ENCODE data around the gene CTNNA3.
A peak's percentile ranks its signal among the peaks of the same experiment; 100 is the strongest.

CTNNA3 gene

DNA sequence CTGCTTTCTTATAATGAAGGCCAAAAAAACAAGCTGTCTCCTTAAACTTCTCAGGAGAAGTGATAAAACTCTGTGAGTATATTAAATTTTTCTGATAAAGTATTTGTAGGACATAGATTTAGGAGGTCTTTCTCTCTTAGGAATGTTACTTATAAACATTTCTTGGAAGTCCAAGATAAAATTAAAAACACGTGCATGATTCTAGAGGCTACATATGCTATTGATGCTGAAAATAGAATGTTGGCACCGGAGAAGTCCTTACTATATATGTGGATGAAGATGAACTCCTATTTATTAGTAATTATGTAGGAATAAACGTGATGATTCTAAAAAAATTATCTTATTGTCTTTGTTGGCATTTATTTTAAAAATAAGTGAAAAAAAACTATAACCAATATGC, 1011.4 kb downstream of the CTNNA3 start:
- Histone ChIP-seq H3K36me3 (ENCODE audit: insufficient read depth, low read length) (no peaks in the 10 kb centered on the region), H3K4me2 (ENCODE audit: low read length) (no peak overlapping the region), H3K9ac (ENCODE audit: low read depth, low read length) (no peak overlapping the region), H3K4me3 (ENCODE audit: low read length) (no peak overlapping the region), H3K4me1 (ENCODE audit: control insufficient read depth, insufficient read depth, low read length) (peaks cover 8% of the 10 kb centered on the region), H3K9me3 (replicated peaks; ENCODE audit: low read length) (no peaks in the 10 kb centered on the region), H3K27me3 (ENCODE audit: control insufficient read depth, insufficient read depth, low read length) (no peaks in the 10 kb centered on the region)

DNA sequence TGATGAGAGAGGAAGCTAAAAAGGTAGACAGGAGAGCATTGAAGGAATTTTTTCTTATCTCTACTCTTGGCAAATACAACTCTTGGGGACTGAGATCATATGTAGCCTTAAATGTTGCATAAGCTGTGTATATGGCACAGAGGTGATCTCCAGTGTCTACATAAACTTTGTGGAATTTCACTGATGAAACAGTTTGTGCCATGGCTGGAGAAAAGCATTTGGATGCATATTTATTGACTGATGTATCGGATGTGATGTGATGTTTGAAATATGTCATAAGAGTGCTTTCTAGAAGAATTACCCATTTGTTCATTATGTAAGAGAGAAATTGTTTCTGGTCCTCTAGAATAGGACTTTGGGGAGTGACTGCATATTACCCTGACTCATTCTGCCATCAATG, 1015.1 kb downstream of the CTNNA3 start:
- no peak overlapping the region for H3K4me2 ChIP-seq (ENCODE audit: low read length)
- no peaks in the 10 kb centered on the region for H3K36me3 ChIP-seq (ENCODE audit: insufficient read depth, low read length)
- H3K9me3 ChIP-seq (replicated peaks; ENCODE audit: low read length), result no peaks in the 10 kb centered on the region
- H3K4me1 ChIP-seq (ENCODE audit: control insufficient read depth, insufficient read depth, low read length), result peaks cover 32% of the 10 kb centered on the region
- H3K4me3 ChIP-seq (ENCODE audit: low read length), result no peak overlapping the region
- H3K27me3 ChIP-seq (ENCODE audit: control insufficient read depth, insufficient read depth, low read length), result no peaks in the 10 kb centered on the region
- H3K9ac ChIP-seq (ENCODE audit: low read depth, low read length), result no peak overlapping the region

DNA sequence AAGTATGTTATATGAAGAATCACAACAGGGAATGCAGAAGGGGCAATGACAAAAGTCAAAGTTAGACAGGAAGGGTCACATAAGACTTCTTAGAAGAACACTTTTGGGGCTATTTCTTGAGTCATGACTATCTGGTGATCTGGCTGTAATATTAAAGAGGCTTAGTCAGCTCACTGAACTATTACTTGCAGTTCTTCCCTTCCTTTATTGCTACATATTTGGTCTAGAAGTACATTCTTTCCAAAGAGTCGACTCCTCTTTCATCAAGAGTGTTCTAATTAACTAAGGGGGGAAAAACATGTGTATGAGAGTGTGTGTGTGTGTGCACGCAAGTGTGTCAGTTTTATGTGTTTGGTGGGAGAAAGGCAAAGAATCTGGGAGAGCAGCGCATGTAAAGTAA, 1017.5 kb downstream of the CTNNA3 start:
- Histone ChIP-seq H3K4me1 (ENCODE audit: control insufficient read depth, insufficient read depth, low read length) (peaks cover 38% of the 10 kb centered on the region), H3K27me3 (ENCODE audit: control insufficient read depth, insufficient read depth, low read length) (no peaks in the 10 kb centered on the region), H3K36me3 (ENCODE audit: insufficient read depth, low read length) (no peaks in the 10 kb centered on the region), H3K9ac (ENCODE audit: low read depth, low read length) (peak overlapping the region; percentile 3), H3K9me3 (replicated peaks; ENCODE audit: low read length) (no peaks in the 10 kb centered on the region), H3K4me3 (ENCODE audit: low read length) (no peak overlapping the region), H3K4me2 (ENCODE audit: low read length) (peak overlapping the region; percentile 53)

GRCh38 chr10:66673071-66673470, 1022.9 kb downstream of the CTNNA3 start:
- no peak overlapping the region for H3K4me3 ChIP-seq (ENCODE audit: low read length)
- H3K9me3 ChIP-seq (replicated peaks; ENCODE audit: low read length), result no peaks in the 10 kb centered on the region
- no peak overlapping the region for H3K9ac ChIP-seq (ENCODE audit: low read depth, low read length)
- peaks cover 16% of the 10 kb centered on the region for H3K4me1 ChIP-seq (ENCODE audit: control insufficient read depth, insufficient read depth, low read length)
- no peak overlapping the region for H3K4me2 ChIP-seq (ENCODE audit: low read length)
- no peaks in the 10 kb centered on the region for H3K36me3 ChIP-seq (ENCODE audit: insufficient read depth, low read length)
- no peaks in the 10 kb centered on the region for H3K27me3 ChIP-seq (ENCODE audit: control insufficient read depth, insufficient read depth, low read length)

DNA sequence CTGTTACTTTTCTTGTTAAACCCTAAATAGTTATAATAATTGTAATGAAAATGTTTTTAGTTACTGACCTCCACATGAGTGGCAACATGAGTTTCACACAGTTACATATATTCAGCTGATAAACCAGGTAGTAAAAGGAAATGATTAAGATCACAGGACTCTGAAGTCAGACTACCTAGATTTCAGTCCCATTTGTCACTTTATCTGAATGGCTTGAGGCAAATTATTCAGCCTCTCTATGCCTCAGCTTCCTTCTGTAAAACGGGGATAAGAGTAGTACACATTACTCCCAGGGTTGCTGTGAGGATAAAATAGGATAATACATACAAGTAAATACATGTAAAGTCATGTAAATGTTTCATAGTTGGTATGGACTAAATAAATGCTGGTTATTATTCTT, 1024.4 kb downstream of the CTNNA3 start:
- H3K9me3 ChIP-seq (replicated peaks; ENCODE audit: low read length), result no peaks in the 10 kb centered on the region
- peaks cover 12% of the 10 kb centered on the region for H3K4me1 ChIP-seq (ENCODE audit: control insufficient read depth, insufficient read depth, low read length)
- H3K9ac ChIP-seq (ENCODE audit: low read depth, low read length), result no peak overlapping the region
- no peaks in the 10 kb centered on the region for H3K36me3 ChIP-seq (ENCODE audit: insufficient read depth, low read length)
- H3K27me3 ChIP-seq (ENCODE audit: control insufficient read depth, insufficient read depth, low read length), result no peaks in the 10 kb centered on the region
- no peak overlapping the region for H3K4me2 ChIP-seq (ENCODE audit: low read length)
- H3K4me3 ChIP-seq (ENCODE audit: low read length), result no peak overlapping the region

GRCh38 chr10:66671064-66671463, 1024.9 kb downstream of the CTNNA3 start:
- Histone ChIP-seq H3K4me2 (ENCODE audit: low read length) (no peak overlapping the region), H3K27me3 (ENCODE audit: control insufficient read depth, insufficient read depth, low read length) (no peaks in the 10 kb centered on the region), H3K9ac (ENCODE audit: low read depth, low read length) (no peak overlapping the region), H3K9me3 (replicated peaks; ENCODE audit: low read length) (no peaks in the 10 kb centered on the region), H3K4me3 (ENCODE audit: low read length) (no peak overlapping the region), H3K4me1 (ENCODE audit: control insufficient read depth, insufficient read depth, low read length) (peaks cover 7% of the 10 kb centered on the region), H3K36me3 (ENCODE audit: insufficient read depth, low read length) (no peaks in the 10 kb centered on the region)

DNA sequence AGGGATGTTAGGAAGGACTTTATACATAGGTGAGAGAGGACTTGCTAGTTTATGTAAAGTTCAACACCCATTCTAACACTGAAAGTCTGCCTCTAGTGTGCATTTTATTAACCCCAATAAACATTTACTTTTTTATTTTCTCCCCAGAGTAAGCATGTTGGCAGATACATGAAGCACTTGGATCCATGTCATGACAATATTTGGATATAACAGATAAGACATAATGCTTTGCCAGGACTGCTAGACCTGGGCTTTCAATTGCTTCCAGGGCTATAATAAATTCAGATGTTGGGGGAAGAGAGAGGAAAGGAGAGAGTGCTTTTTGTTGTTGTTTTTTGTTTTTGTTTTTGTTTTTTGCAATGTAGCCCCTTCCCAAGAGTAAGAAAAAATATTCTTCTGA, 1039.5 kb downstream of the CTNNA3 start:
- Histone ChIP-seq H3K36me3 (ENCODE audit: insufficient read depth, low read length) (no peaks in the 10 kb centered on the region), H3K27me3 (ENCODE audit: control insufficient read depth, insufficient read depth, low read length) (no peaks in the 10 kb centered on the region), H3K4me2 (ENCODE audit: low read length) (no peak overlapping the region), H3K4me1 (ENCODE audit: control insufficient read depth, insufficient read depth, low read length) (peaks cover 4% of the 10 kb centered on the region), H3K9ac (ENCODE audit: low read depth, low read length) (no peak overlapping the region), H3K9me3 (replicated peaks; ENCODE audit: low read length) (no peaks in the 10 kb centered on the region), H3K4me3 (ENCODE audit: low read length) (no peak overlapping the region)

GRCh38 chr10:66654861-66655260, 1041.1 kb downstream of the CTNNA3 start:
- H3K36me3 ChIP-seq (ENCODE audit: insufficient read depth, low read length), result no peaks in the 10 kb centered on the region
- no peaks in the 10 kb centered on the region for H3K9me3 ChIP-seq (replicated peaks; ENCODE audit: low read length)
- no peak overlapping the region for H3K4me2 ChIP-seq (ENCODE audit: low read length)
- no peak overlapping the region for H3K4me3 ChIP-seq (ENCODE audit: low read length)
- no peaks in the 10 kb centered on the region for H3K27me3 ChIP-seq (ENCODE audit: control insufficient read depth, insufficient read depth, low read length)
- H3K4me1 ChIP-seq (ENCODE audit: control insufficient read depth, insufficient read depth, low read length), result peaks cover 4% of the 10 kb centered on the region
- H3K9ac ChIP-seq (ENCODE audit: low read depth, low read length), result no peak overlapping the region

DNA sequence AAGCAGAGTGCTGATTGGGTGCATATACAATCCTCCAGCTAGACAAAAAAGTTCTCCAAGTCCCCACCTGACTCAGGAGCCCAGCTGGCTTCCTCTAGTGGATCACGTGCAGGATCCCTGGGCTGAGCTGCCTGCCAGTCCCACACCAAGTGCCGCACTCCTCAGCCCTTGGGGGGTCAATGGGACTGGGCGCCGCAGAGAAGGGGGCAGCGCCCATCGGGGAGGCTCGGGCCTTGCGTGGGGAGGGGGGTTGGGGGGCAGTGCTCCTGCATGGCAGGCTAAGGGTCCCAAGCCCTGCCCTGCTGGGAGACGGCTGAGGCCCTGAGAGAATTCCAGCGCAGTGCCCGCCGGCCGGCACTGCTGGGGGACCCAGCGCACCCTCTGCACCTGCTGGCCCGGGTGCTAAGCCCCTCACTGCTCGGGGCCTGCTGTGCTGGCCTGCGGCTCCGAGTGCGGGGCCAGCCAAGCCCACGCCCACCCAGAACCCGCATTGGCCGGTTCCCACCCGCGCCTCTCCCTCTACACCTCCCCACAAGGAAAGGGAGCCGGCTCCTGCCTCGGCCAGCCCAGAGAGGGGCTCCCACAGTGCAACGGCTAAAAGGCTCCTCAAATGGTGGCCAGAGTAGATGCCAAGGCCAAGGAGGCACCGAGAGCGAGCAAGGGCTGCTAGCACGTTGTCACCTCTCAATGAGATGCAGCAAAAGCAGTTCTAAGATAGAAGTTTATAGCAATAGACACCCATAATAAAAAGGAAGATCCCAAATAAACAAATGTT, 1044.5 kb downstream of the CTNNA3 start:
- Histone ChIP-seq H3K4me2 (ENCODE audit: low read length) (no peak overlapping the region), H3K27me3 (ENCODE audit: control insufficient read depth, insufficient read depth, low read length) (no peaks in the 10 kb centered on the region), H3K9ac (ENCODE audit: low read depth, low read length) (no peak overlapping the region), H3K36me3 (ENCODE audit: insufficient read depth, low read length) (no peaks in the 10 kb centered on the region), H3K9me3 (replicated peaks; ENCODE audit: low read length) (no peaks in the 10 kb centered on the region), H3K4me1 (ENCODE audit: control insufficient read depth, insufficient read depth, low read length) (peaks cover 4% of the 10 kb centered on the region), H3K4me3 (ENCODE audit: low read length) (no peak overlapping the region)

DNA sequence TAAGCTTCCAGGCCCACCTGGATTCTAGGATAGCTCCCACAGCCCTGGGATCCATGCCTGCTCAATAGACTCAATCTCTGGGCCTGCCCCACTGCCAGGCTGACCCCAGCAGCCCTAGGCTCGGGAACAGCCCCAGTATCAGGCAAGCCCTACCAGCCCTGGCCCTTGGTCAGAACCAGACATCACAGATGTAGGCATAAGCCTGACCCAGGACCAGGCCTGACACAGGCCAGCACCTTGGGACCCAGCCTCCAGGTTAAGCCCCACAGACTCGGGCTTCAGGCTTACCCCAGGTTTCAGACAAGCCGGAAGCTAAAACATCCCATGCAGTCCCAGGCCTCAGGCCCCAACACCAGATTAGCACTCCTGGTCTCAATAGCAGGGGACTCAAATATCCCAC, 1046.4 kb downstream of the CTNNA3 start:
- no peaks in the 10 kb centered on the region for H3K9me3 ChIP-seq (replicated peaks; ENCODE audit: low read length)
- H3K27me3 ChIP-seq (ENCODE audit: control insufficient read depth, insufficient read depth, low read length), result no peaks in the 10 kb centered on the region
- no peaks in the 10 kb centered on the region for H3K36me3 ChIP-seq (ENCODE audit: insufficient read depth, low read length)
- H3K9ac ChIP-seq (ENCODE audit: low read depth, low read length), result no peak overlapping the region
- no peak overlapping the region for H3K4me3 ChIP-seq (ENCODE audit: low read length)
- H3K4me2 ChIP-seq (ENCODE audit: low read length), result no peak overlapping the region
- H3K4me1 ChIP-seq (ENCODE audit: control insufficient read depth, insufficient read depth, low read length), result peaks cover 1% of the 10 kb centered on the region

- peaks cover 43% of the 10 kb centered on the region for H3K4me1 ChIP-seq (ENCODE audit: control insufficient read depth, insufficient read depth, low read length)
- H3K9ac ChIP-seq (ENCODE audit: low read depth, low read length), result no peak overlapping the region
- H3K27me3 ChIP-seq (ENCODE audit: control insufficient read depth, insufficient read depth, low read length), result no peaks in the 10 kb centered on the region
- no peak overlapping the region for H3K4me3 ChIP-seq (ENCODE audit: low read length)
- no peak overlapping the region for H3K4me2 ChIP-seq (ENCODE audit: low read length)
- no peaks in the 10 kb centered on the region for H3K9me3 ChIP-seq (replicated peaks; ENCODE audit: low read length)
- H3K36me3 ChIP-seq (ENCODE audit: insufficient read depth, low read length), result no peaks in the 10 kb centered on the region
Measured at GRCh38 chr10:66642217-66642616, 1053.8 kb downstream of the CTNNA3 start.

GRCh38 chr10:66639371-66639770, 1056.6 kb downstream of the CTNNA3 start:
- H3K4me3 ChIP-seq (ENCODE audit: low read length), result no peak overlapping the region
- peak overlapping the region; percentile 38 for H3K9ac ChIP-seq (ENCODE audit: low read depth, low read length)
- H3K9me3 ChIP-seq (replicated peaks; ENCODE audit: low read length), result no peaks in the 10 kb centered on the region
- H3K4me2 ChIP-seq (ENCODE audit: low read length), result peak overlapping the region; percentile 13
- no peaks in the 10 kb centered on the region for H3K36me3 ChIP-seq (ENCODE audit: insufficient read depth, low read length)
- H3K4me1 ChIP-seq (ENCODE audit: control insufficient read depth, insufficient read depth, low read length), result peaks cover 45% of the 10 kb centered on the region
- H3K27me3 ChIP-seq (ENCODE audit: control insufficient read depth, insufficient read depth, low read length), result no peaks in the 10 kb centered on the region

Data from skeletal muscle satellite cell (primary cell).